ENCODE results near the gene ABR.
"Not testable (repeated sequence)": the region's sequence is repeated elsewhere in the genome, so short reads cannot be mapped to it uniquely, and the experiment has no call there.

The ABR gene

DNA sequence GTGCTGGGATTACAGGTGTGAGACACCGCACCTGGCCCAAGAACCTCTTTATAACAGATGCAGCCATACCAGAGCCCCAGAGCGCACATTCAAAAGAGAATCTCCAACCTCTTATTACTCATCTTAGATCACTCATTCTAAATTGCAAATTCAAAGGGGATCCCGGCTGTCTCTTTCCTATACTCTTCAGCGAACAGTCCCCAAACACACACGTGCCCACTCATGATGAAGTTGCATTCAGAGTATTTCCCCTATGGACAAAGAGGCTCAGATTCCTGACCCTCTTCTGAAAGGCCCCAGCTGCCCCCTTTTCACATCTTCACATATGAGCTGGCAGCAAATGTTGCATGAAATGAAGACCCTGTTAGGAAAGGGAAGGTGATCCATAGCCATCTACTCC lies 22.5 kb upstream of the ABR start:
- DNase-seq = no peak

DNA sequence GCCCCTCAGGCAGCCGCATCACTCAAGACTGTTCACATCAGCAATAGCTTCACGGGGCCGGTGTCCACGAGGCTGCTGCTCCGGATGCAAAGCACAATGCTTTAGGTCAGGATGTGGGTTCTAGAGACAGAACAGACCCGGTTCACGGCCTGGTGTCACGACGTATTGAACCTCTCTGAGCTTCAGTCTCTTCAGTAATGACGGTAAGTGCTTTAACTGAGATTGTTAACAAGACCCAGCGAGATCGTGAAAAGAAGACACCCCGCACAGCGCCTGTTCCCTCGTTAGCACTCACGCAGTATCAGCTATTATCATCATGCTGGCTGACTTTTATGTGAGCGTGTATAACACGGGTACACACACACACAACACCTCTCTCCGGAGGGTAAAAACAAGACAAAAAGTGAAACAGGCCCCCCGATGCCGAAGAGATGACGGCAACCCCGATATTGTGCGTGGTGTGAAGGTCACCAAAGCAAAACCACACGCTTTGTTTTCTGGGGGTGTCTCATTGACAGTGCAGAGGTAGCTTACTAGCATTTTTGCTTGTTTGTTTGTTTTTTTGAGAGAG lies 21.4 kb upstream of the ABR start:
- DNase-seq = no peak

GRCh38 chr17:1199271-1199743 lies 19.5 kb upstream of the ABR start:
- DNase-seq = not testable (repeated sequence)

- peak; percentile 60 for DNase-seq
Observed at GRCh38 chr17:1197781-1198490, 18.2 kb upstream of the ABR start.

GRCh38 chr17:1197379-1197778 lies 17.6 kb upstream of the ABR start:
- DNase-seq = no peak

- DNase-seq = no peak
Observed at GRCh38 chr17:1196946-1197345, 17.2 kb upstream of the ABR start.

GRCh38 chr17:1192911-1193699 lies 13.3 kb upstream of the ABR start:
- no peak for DNase-seq

- DNase-seq = no peak
Observed at GRCh38 chr17:1190751-1191331, 11.1 kb upstream of the ABR start.

- no peak for DNase-seq
Observed at GRCh38 chr17:1188812-1189504, 9.2 kb upstream of the ABR start.

DNA sequence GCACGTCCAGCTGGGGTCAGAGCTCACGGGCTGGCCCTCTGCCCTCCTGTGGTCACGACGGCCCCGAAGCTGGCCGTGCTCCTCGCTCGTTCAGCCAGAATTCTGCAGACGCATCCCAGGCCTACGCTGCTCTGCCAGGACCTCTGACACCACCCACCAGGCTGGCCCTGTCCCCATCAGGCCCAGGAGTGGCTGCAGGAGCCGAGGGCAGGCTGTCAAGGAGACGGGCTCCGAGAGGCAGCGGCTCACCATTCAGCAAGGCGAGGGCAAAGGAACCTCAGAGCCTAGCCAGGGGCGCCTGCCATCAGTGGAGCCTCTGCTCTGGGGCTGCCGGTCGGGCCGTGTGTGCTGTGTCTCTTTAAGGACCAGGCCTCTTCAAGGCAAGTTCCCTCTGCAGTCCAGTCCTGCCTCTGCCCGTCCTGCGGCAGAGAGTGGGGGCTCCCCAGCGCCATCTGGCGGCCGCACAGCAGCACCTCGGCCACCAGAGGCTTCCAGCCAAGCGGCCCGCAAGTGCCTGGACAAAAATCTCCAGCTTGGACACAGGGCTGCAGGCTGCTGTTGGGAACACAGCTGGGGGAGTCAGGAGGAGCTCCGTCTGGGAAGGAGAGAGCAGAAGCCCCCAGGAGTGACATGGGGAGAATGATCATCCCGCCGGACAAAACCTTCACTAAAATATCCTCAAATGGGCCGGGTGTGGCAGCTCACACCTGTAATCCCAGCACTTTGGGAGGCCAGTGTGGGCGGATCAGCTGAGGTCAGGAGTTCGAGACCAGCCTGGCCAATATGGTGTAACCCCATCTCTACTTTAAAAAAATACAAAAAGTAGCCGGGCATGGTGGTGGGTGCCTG lies 7.4 kb upstream of the ABR start:
- peak; percentile 81 for DNase-seq

DNA sequence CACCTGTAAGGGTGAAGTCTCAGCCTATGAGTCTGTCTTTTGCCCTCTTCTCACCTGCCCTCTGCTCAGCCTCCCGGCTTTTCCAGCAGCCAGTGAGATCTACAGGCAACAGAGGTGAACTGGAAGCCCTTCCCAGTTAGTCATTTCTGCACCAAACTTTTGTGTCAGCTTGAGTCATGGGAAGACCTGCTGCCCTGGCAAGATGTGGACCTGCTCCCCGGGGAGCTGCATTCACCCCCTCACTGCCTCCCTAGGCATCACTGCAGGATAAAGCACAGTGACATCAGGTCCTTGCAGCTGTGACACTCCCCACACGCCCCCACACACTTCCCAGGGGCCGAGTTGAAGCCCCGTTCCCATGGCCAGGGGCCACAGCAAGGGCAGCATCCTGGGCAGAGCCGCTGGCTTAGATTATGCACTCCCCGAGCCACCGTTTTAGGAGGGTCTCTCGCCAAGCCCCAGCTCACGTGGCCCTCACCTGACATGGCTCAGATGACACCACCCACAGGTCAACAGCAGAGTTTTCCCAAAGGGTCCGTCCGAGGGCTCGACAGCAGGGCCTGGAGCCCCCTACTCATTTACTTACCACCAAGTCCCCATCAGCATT lies 6.5 kb upstream of the ABR start:
- DNase-seq = no peak

- DNase-seq = peak; percentile 60
Observed at GRCh38 chr17:1183171-1183873, 3.5 kb upstream of the ABR start.

GRCh38 chr17:1182811-1183170 lies 3.0 kb upstream of the ABR start:
- no peak for DNase-seq

- no peak for DNase-seq
Observed at GRCh38 chr17:1181753-1182137, 2.0 kb upstream of the ABR start.

DNA sequence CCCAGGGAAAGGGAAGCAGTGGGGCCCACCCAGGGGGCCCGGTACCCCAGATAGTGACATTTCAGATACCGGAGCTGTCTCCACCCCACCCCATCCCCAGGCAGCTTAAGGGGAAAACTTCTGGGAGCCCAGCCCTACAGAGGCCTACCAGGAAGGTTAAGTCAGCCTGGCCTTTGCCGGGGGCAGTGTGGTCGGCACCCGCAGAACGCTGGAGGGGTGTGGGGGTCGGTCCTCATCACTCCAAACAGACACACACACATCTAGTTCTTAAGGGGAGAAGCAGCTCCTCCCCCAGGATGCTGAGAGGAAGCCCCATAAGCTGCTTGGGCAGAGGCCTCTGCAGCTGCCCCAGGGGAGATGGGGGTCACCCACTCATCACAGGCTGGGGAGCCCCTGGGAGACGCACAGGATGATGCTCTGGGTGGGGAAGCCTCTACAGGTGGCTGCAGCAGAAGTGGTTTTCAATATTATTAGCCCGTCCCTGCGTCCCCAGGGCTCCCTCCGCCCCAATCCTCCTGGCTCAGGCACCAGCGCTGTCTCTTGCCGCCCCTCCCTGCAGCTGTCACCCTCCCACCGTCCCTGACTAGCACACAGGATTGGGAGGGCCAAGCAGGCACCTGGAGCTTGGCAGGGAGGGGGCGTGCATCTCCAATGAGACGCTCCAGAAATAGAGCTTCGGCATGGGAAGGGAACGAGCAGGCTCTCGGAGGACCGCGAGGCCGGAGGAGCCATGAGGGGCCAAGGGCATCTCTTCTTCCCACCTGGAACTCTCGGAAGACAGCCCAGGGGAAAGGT lies 1.4 kb upstream of the ABR start:
- DNase-seq = peak; percentile 38

- peak; percentile 47 for DNase-seq
Observed at GRCh38 chr17:1179112-1179817, 516 bp downstream of the ABR start.

DNA sequence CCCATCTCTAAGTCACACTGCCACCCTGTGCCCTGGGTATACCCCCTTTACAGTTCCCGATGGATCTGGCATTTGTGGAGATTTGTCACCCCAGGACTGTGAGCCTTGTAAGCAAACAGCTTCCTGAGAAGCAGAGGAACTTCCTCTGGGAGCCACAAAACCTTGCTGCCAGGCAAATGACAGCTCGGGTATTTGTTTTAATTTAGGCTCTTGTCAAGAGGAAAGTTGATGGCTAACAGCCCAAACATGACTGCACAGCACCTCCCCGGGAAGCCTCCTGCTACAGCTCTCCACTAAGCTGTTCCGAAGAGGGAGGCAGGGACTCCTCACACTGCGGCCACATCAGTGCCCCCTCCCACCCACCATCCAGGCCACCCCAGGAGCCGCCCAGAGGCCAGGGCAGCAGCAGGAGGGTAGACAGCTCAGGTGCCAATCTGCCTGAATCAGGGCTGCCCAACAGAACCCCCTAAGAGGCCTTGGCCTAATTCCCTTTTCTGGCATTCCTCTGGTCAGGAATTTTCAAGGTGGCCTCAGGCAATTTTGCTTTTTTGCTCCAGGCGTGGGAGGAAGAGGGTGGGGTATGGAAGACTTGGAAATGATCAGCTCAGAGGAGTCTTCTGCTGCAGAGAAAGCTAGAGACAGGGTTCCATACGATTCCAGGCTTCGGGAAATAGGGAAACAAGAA lies 2.6 kb downstream of the ABR start:
- DNase-seq = peak; percentile 39

DNA sequence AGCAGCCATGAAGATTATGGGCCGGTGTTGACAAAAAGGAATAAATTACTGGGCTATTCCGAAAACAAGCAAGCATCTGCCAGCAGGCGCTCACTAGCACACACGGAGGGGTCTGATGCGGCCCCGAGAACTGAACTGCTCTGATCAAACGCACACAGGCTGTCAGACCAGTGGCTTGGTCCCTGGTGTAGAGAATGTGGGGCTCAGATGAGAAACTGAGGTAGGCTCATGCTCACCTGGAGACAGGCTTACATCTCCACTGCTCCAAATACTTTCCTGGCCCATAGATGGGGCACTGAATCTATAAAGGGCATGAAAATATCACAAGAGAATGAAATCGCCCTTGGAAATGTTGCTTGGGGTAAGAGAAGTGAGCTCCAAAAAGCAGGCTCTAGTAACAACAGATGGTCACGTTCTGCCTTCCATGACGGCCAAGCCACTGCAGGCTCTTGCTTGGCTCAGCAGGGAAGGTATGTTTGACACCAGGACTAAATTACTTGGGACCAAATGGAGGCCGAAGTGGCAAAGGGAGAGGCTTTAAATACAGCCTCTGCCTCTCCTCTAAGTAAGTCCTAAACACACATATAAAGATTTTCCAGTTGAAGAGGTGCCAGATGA lies 5.4 kb downstream of the ABR start:
- DNase-seq = no peak

Data from right kidney (tissue), 1 donor.